NB4 (cell line): ENCODE measurements around the gene KRTAP10-10.

Source experiments
- DNase-seq: peaks from one replicate; pipeline ENCODE4 v3.0.0; 2010; ENCODE audit warnings: low read depth
- H3K4me3 ChIP-seq: one replicate; pipeline ENCODE4 v1.5.1; 2011; ENCODE audit warnings: mild to moderate bottlenecking, low read depth, low read length, moderate library complexity
- CTCF ChIP-seq: IDR thresholded peaks from one replicate; pipeline ENCODE4 v1.5.1; 2012; ENCODE audit warnings: low read depth, low read length
- MAX ChIP-seq: IDR thresholded peaks from 2 replicates; pipeline ENCODE4 v1.6.1; 2011; ENCODE audit warnings: low read depth, low read length
- MYC ChIP-seq: IDR thresholded peaks from 2 replicates; pipeline ENCODE4 v1.6.1; 2011; ENCODE audit warnings: low read depth, low read length
- POLR2A ChIP-seq: IDR thresholded peaks from 2 replicates; pipeline ENCODE4 v1.6.1; 2011; ENCODE audit warnings: mild to moderate bottlenecking; ENCODE audit not compliant: insufficient read length; ENCODE audit errors: extremely low read depth

KRTAP10-10 gene

DNA sequence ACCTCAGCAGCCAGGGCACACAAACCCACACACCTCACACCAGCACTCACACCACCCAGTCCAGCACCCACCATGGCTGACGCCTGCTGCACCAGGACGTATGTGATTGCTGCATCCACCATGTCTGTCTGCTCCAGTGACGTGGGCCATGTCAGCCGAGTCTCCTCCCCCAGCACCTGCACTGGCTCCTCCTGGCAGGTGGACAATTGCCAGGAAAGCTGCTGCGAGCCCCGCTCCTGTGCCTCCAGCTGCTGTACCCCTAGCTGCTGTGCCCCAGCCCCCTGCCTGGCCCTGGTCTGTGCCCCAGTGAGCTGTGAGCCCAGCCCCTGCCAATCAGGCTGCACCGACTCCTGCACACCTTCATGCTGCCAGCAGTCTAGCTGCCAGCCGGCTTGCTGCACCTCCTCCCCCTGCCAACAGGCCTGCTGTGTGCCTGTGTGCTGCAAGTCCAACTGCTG, 25.1 kb upstream of the KRTAP10-10 start, which contains the start of gene KRTAP10-8:
TSS of gene KRTAP10-8 (plus strand) at position 51 of the 458 bp plus-strand sequence. CDS start at position 73, 22 bp downstream.
- DNase-seq: no peak
- TF ChIP-seq MYC: no peak
- no peak for TF ChIP-seq CTCF
- no peak for TF ChIP-seq MAX
- TF ChIP-seq POLR2A: no peak
- H3K4me3 ChIP-seq: no peak within 1 kb of the TSS

GRCh38 chr21:44612669-44613229, 24.4 kb upstream of the KRTAP10-10 start:
- TF ChIP-seq POLR2A: no peak
- TF ChIP-seq MAX: no peak
- no peak for TF ChIP-seq CTCF
- TF ChIP-seq MYC: no peak
- H3K4me3 ChIP-seq: no peak overlapping the region
- no peak for DNase-seq

GRCh38 chr21:44613386-44614155, 23.6 kb upstream of the KRTAP10-10 start:
- no peak overlapping the region for H3K4me3 ChIP-seq
- TF ChIP-seq MYC (no peak), MAX (no peak), POLR2A (no peak), CTCF (no peak)
- no peak for DNase-seq

DNA sequence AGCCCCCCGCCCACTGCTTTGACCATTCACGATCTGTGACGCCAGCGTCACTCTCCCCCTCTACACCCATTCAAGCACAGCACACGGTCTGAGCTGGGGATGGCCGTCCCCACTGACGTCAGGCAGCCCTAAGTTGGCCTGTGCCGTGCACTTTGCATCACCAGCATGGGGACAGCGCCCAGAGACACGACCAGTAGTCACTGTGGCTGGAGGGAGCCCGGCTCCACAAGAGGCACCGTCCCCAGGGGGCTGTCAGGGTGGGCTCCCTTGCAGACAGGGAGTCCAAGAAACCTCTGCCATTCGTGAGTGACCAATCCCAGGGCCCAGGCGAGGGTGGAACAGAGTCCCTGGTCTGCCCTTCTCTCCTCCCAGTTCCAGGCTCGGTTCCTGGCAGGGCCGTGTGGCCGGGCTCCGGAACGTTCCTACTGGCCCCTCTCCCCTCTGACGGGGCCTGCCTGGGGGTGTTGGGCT, 23.0 kb upstream of the KRTAP10-10 start:
- no peak for DNase-seq
- TF ChIP-seq CTCF (no peak), POLR2A (no peak), MYC (no peak), MAX (no peak)
- H3K4me3 ChIP-seq: no peak overlapping the region

DNA sequence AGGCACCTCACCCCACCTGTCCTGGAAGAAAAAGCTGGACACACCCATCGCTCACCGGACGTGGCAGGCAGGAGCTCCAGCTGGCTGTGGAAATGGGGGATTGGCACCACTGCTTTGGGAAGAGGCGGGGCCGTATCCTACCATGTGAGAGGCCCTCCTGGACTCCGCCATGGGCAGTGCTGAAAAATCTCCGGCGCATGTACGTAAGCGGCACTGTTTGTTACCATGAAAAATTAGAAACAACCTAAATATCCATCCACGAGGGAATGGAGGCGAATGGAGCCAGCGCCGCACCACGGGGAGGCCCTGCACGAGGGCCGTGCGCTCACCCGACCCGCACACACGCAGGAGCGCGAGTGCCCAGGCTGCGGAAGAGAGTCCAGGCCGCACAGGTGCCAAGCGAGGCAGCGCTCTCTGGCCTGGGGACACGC, 22.2 kb upstream of the KRTAP10-10 start:
- no peak for DNase-seq
- no peak overlapping the region for H3K4me3 ChIP-seq
- TF ChIP-seq POLR2A: no peak
- TF ChIP-seq CTCF: no peak
- no peak for TF ChIP-seq MAX
- TF ChIP-seq MYC: no peak
